GM21737 (cell line): ENCODE measurements around the gene SPPL2A.
"Not testable (repeated sequence)": the region's sequence is repeated elsewhere in the genome, so short reads cannot be mapped to it uniquely, and the experiment has no call there.

ENCODE experiments used
- ATAC-seq: cut with Tn5 transposase; IDR thresholded peaks from one replicate; pipeline ENCODE4 v1.9.1; 2021; ENCODE audit warnings: mild to moderate bottlenecking, moderate library complexity; ENCODE audit not compliant: unreplicated experiment

SPPL2A gene

GRCh38 chr15:50694634-50695165, 70.8 kb downstream of the SPPL2A start:
- not testable (repeated sequence) for ATAC-seq

GRCh38 chr15:50687302-50687902, 78.1 kb downstream of the SPPL2A start:
- ATAC-seq = no peak

GRCh38 chr15:50686469-50687301, 78.8 kb downstream of the SPPL2A start, which contains the start of gene TRPM7:
Gene TRPM7, minus strand, starts transcription at chr15:50686797. Its CDS starts 264 bp downstream, at chr15:50686533.
- peak; percentile 76 for ATAC-seq

GRCh38 chr15:50685976-50686468, 79.5 kb downstream of the SPPL2A start:
- peak; percentile 46 for ATAC-seq

- ATAC-seq = no peak
Observed at GRCh38 chr15:50685191-50685975, 80.1 kb downstream of the SPPL2A start.

- ATAC-seq = no peak
Observed at GRCh38 chr15:50681467-50681866, 84.0 kb downstream of the SPPL2A start.

- ATAC-seq = no peak
Observed at GRCh38 chr15:50676799-50677483, 88.6 kb downstream of the SPPL2A start.

GRCh38 chr15:50675535-50676144, 89.9 kb downstream of the SPPL2A start:
- ATAC-seq = no peak

- ATAC-seq = no peak
Observed at GRCh38 chr15:50670115-50670514, 95.4 kb downstream of the SPPL2A start.

- ATAC-seq = no peak
Observed at GRCh38 chr15:50669611-50670010, 95.9 kb downstream of the SPPL2A start.

- ATAC-seq = no peak
Observed at GRCh38 chr15:50665938-50666337, 99.6 kb downstream of the SPPL2A start.

GRCh38 chr15:50655555-50655954, 110.0 kb downstream of the SPPL2A start:
- no peak for ATAC-seq

- ATAC-seq = no peak
Observed at GRCh38 chr15:50653156-50653743, 112.3 kb downstream of the SPPL2A start.

- ATAC-seq = no peak
Observed at GRCh38 chr15:50652671-50653070, 112.8 kb downstream of the SPPL2A start.
